ENCODE data around the gene ZC3H4.

ZC3H4 gene

DNA sequence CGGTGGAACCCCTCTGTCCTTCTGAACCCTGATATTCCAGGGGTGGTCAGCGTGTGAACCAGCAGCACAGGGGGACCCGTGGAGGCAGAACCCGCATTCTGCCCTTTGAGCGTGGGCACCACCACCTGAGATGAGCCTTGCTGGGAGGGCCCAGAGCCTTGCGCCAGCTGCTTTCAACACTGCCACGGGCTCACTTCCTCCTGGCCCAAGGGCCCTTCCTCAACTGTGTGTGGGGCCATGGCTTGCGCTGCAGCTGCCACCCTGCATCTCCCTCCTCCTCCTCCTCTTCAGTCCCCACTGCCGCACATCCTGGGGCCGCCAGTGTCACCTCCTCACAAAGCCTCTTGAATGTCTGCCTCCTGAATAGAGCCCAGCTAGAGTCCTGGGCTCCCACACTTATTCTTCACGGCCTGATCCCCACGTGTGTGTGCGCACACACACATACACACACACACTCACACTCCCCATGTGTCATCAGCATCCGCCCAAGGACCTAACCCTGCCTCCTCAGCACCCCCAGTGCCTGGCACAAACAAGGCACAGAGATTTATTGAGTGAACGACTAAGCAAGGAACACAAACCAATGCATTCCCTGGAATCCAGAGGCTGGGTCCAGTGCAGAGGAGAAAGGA lies 38.3 kb downstream of the ZC3H4 start:
- H3K4me3 ChIP-seq (ENCODE audit: control insufficient read depth, low read depth, low read length): no peak overlapping the region
- DNase-seq (ENCODE audit: low read depth): no peak
- TF ChIP-seq, protein P1, sequence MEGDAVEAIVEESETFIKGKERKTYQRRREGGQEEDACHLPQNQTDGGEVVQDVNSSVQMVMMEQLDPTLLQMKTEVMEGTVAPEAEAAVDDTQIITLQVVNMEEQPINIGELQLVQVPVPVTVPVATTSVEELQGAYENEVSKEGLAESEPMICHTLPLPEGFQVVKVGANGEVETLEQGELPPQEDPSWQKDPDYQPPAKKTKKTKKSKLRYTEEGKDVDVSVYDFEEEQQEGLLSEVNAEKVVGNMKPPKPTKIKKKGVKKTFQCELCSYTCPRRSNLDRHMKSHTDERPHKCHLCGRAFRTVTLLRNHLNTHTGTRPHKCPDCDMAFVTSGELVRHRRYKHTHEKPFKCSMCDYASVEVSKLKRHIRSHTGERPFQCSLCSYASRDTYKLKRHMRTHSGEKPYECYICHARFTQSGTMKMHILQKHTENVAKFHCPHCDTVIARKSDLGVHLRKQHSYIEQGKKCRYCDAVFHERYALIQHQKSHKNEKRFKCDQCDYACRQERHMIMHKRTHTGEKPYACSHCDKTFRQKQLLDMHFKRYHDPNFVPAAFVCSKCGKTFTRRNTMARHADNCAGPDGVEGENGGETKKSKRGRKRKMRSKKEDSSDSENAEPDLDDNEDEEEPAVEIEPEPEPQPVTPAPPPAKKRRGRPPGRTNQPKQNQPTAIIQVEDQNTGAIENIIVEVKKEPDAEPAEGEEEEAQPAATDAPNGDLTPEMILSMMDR (IDR thresholded peaks at IDR 0.05; ENCODE audit: control insufficient read depth, insufficient read depth, low read depth, low read length, missing control alignments): no peak

GRCh38 chr19:47074621-47075020 lies 39.0 kb downstream of the ZC3H4 start:
- H3K4me3 ChIP-seq (ENCODE audit: control insufficient read depth, low read depth, low read length): no peak overlapping the region
- DNase-seq (ENCODE audit: low read depth): no peak
- TF ChIP-seq, protein P1 (IDR thresholded peaks at IDR 0.05; ENCODE audit: control insufficient read depth, insufficient read depth, low read depth, low read length, missing control alignments): no peak

DNA sequence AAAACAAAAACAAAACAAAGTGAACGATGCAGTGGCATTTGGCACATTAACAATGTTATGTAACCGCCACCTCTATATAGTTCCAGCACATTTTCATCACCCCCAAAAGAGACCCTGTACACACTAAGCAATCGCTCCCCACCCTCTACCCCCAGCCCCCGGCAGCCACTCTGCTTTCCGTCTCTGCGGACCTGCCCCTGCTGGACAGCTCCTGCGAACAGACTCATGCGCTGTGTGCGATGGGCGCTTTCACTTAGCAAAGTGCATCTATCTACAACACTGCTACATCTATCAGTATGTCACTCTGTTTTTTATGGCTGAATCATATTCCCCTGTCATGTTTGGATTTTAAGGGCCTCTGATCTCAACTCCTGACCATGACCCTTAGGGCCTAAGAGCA lies 40.0 kb downstream of the ZC3H4 start:
- TF ChIP-seq, protein P1 (IDR thresholded peaks at IDR 0.05; ENCODE audit: control insufficient read depth, insufficient read depth, low read depth, low read length, missing control alignments): no peak
- DNase-seq (ENCODE audit: low read depth): no peak
- no peak overlapping the region for H3K4me3 ChIP-seq (ENCODE audit: control insufficient read depth, low read depth, low read length)

DNA sequence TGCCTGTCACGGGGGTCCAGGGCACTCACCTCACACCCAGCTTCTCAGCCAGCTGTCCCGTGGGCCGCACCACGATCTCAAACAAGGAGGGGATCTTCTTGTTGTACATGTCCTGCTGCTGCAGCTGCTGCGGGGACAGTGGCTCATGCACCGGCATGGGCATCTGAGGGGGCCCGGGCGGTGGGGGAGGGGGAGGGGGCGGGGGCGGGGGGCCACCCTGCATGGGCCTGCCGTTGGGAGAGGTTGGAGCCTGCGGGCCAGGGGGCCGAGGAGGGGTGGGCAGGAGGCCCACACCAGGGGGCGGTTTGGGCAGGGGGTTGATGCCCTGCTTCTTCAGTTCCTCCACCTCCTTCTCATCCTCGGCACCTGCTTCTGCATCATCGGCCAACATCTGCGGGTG lies 41.3 kb downstream of the ZC3H4 start:
- TF ChIP-seq, protein P1 (IDR thresholded peaks at IDR 0.05; ENCODE audit: control insufficient read depth, insufficient read depth, low read depth, low read length, missing control alignments): no peak
- H3K4me3 ChIP-seq (ENCODE audit: control insufficient read depth, low read depth, low read length): no peak overlapping the region
- no peak for DNase-seq (ENCODE audit: low read depth)

- TF ChIP-seq, protein P1 (IDR thresholded peaks at IDR 0.05; ENCODE audit: control insufficient read depth, insufficient read depth, low read depth, low read length, missing control alignments): no peak
- no peak for DNase-seq (ENCODE audit: low read depth)
These were observed 41.8 kb downstream of the ZC3H4 start for GRCh38 chr19:47071731-47072130.

DNA sequence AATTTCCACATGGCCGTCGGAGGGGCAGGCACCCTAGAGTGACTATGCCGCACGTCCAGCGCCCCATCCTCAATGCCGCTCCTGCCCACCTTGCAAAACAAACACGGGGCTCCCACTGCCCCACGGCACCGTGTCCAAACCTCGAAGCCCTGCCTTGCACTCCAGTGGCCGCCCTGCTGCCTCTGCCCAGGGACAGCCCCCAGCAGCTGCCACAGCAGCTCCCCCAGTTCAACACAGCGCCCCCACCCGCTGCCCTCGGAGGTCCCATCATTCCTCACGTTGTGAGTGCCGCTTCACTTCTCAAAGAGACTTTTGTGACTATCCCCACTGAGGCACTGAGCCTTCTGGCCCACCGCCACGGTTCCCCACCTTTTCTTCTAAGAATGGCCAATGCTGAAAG lies 42.8 kb downstream of the ZC3H4 start:
- no peak for DNase-seq (ENCODE audit: low read depth)
- no peak overlapping the region for H3K4me3 ChIP-seq (ENCODE audit: control insufficient read depth, low read depth, low read length)
- TF ChIP-seq, protein P1 (IDR thresholded peaks at IDR 0.05; ENCODE audit: control insufficient read depth, insufficient read depth, low read depth, low read length, missing control alignments): no peak

More at GRCh38 chr19:47071731-47072130, 41.8 kb downstream of the ZC3H4 start:
- no peak overlapping the region for H3K4me3 ChIP-seq (ENCODE audit: control insufficient read depth, low read depth, low read length)

All from AG09309 (cell line).